H1 (cell line): Measurements from ENCODE around the gene FAM98A. TPM values are rescaled to one million over a fixed set of nuclear protein-coding genes. Genes with fewer than 3 reads are reported as not detected.

Source experiments
- CTCF ChIA-PET: fragments of 300-600 bp; sonication (Branson Sonifier 250); formaldehyde crosslinking; loops from one replicate; lab custom pipeline; 2021; ENCODE audit not compliant: partially characterized antibody; lab: Charles Lee
- POLR2A ChIA-PET: fragments of 300-600 bp; sonication (Branson Sonifier 250); formaldehyde crosslinking; loops from one replicate; lab custom pipeline; 2021; ENCODE audit warnings: inconsistent platforms; ENCODE audit not compliant: partially characterized antibody; lab: Charles Lee
- DNase-seq, 2 experiments: peaks; one replicate each; pipeline versions ENCODE4 v3.0.0 to v3.0.0-alpha.2; 2010 to 2022; ENCODE audit warnings: low spot score in 2 of 2, low read depth in 1 of 2, mixed read lengths in 1 of 2
- FAIRE-seq: peaks from 2 replicates; lab custom pipeline; 2011; peaks lifted over from hg19 to GRCh38; lab: Jason Lieb, UNC
- H2AFZ ChIP-seq: 2 replicates; pipeline ENCODE4 v1.8.1; 2012; ENCODE audit warnings: low read length, inconsistent platforms
- H2AK5ac ChIP-seq: 2 replicates; pipeline ENCODE4 v1.6.1; 2013; ENCODE audit warnings: low read depth, low read length
- H2BK120ac ChIP-seq: replicated peaks from 2 replicates; pipeline ENCODE3; 2013; ENCODE audit warnings: low read depth, low read length, inconsistent platforms
- H2BK12ac ChIP-seq: 2 replicates; pipeline ENCODE4 v1.6.1; 2013; ENCODE audit warnings: low read depth, low read length
- H2BK15ac ChIP-seq: 2 replicates; pipeline ENCODE4 v1.6.1; 2013; ENCODE audit warnings: low read length
- H2BK20ac ChIP-seq: 2 replicates; pipeline ENCODE4 v1.6.1; 2013; ENCODE audit warnings: low read length
- H2BK5ac ChIP-seq: 2 replicates; pipeline ENCODE4 v1.6.1; 2013; ENCODE audit warnings: low read depth, low read length
- H3K14ac ChIP-seq: 2 replicates; pipeline ENCODE4 v1.6.1; 2013; ENCODE audit warnings: inconsistent platforms; ENCODE audit not compliant: insufficient read length
- H3K18ac ChIP-seq: 2 replicates; pipeline ENCODE4 v1.6.1; 2013; ENCODE audit warnings: low read length; ENCODE audit errors: extremely low read depth
- H3K23ac ChIP-seq: 2 replicates; pipeline ENCODE4 v1.6.1; 2013; ENCODE audit warnings: inconsistent platforms; ENCODE audit not compliant: insufficient read length
- H3K23me2 ChIP-seq: 2 replicates; pipeline ENCODE4 v1.6.1; 2013; ENCODE audit warnings: low read depth, low read length
- H3K27ac ChIP-seq: 2 replicates; pipeline ENCODE4 v1.6.1; 2011; ENCODE audit warnings: low read depth, low read length, inconsistent platforms
- H3K27me3 ChIP-seq, 4 experiments: replicated peaks in 1 of 4; 1 replicate in 1 of 4; 2 replicates in 3 of 4; pipeline versions ENCODE4 v1.6.1 to v1.8.1; 2011 to 2013; ENCODE audit warnings: low read length in 3 of 4, mild to moderate bottlenecking in 3 of 4, inconsistent platforms in 2 of 4, mixed read lengths in 2 of 4, moderate library complexity in 1 of 4; ENCODE audit not compliant: control insufficient read depth in 3 of 4, insufficient read depth in 3 of 4; ENCODE audit errors: extremely low read depth in 1 of 4
- H3K36me3 ChIP-seq, 4 experiments: 2 replicates each; pipeline versions ENCODE4 v1.6.1 to v1.8.1; 2011 to 2013; ENCODE audit warnings: mild to moderate bottlenecking in 4 of 4, low read length in 3 of 4, moderate library complexity in 2 of 4, control low read depth in 1 of 4, inconsistent platforms in 1 of 4; ENCODE audit not compliant: insufficient read depth in 4 of 4, control insufficient read depth in 2 of 4
- H3K4ac ChIP-seq: replicated peaks from 2 replicates; pipeline ENCODE3; 2013; ENCODE audit warnings: low read length, low read depth, mixed read lengths, inconsistent platforms; ENCODE audit not compliant: insufficient read length
- H3K4me1 ChIP-seq, 4 experiments: replicated peaks in 1 of 4; 1 replicate in 1 of 4; 2 replicates in 3 of 4; pipeline versions ENCODE4 v1.6.1 to v1.8.1; 2011 to 2013; ENCODE audit warnings: low read length in 3 of 4, inconsistent platforms in 2 of 4, mixed read lengths in 1 of 4; ENCODE audit not compliant: insufficient read depth in 4 of 4, control insufficient read depth in 3 of 4
- H3K4me2 ChIP-seq, 2 experiments: 2 replicates each; pipeline versions ENCODE4 v1.6.1 to v1.8.1; 2011 to 2013; ENCODE audit warnings: low read depth in 2 of 2, low read length in 2 of 2, control low read depth in 1 of 2, inconsistent platforms in 1 of 2, mild to moderate bottlenecking in 1 of 2; ENCODE audit not compliant: insufficient read depth in 1 of 2
- H3K4me3 ChIP-seq, 4 experiments: fragments of 200-600, 300-600 bp in 1 of 4; sonication (generic), shearing (Covaris generic), sonication (Bioruptor Twin) in 1 of 4; 2 replicates each; pipeline versions ENCODE4 v1.5.1 to v1.8.1; 2011 to 2016; ENCODE audit warnings: low read length in 4 of 4, low read depth in 3 of 4, control low read depth in 2 of 4, inconsistent platforms in 2 of 4, mild to moderate bottlenecking in 2 of 4, mixed read lengths in 1 of 4, moderate library complexity in 1 of 4; ENCODE audit not compliant: insufficient read depth in 2 of 4; ENCODE audit errors: extremely low read depth in 1 of 4
- H3K56ac ChIP-seq: replicated peaks from 2 replicates; pipeline ENCODE3; 2013; ENCODE audit warnings: low read depth, mild to moderate bottlenecking, mixed read lengths, low read length, inconsistent platforms; ENCODE audit not compliant: insufficient read length
- H3K79me1 ChIP-seq: 2 replicates; pipeline ENCODE4 v1.6.1; 2013; ENCODE audit warnings: low read depth, low read length, control low read depth
- H3K79me2 ChIP-seq, 2 experiments: 2 replicates each; pipeline versions ENCODE4 v1.6.1 to v1.8.1; 2012 to 2013; ENCODE audit warnings: low read length in 2 of 2, mild to moderate bottlenecking in 2 of 2, inconsistent platforms in 1 of 2; ENCODE audit not compliant: insufficient read depth in 2 of 2, control insufficient read depth in 1 of 2
- H3K9ac ChIP-seq, 4 experiments: replicated peaks in 1 of 4; 1 replicate in 1 of 4; 2 replicates in 3 of 4; pipeline versions ENCODE4 v1.6.1 to v1.8.1; 2011 to 2013; ENCODE audit warnings: low read depth in 3 of 4, low read length in 3 of 4, control low read depth in 2 of 4, mild to moderate bottlenecking in 2 of 4, moderate library complexity in 2 of 4, inconsistent platforms in 1 of 4; ENCODE audit errors: extremely low read depth in 1 of 4
- H3K9me3 ChIP-seq, 2 experiments: 2 replicates each; pipeline versions ENCODE4 v1.6.1 to v1.8.1; 2012 to 2013; ENCODE audit warnings: mild to moderate bottlenecking in 2 of 2, moderate library complexity in 2 of 2, control low read depth in 1 of 2, inconsistent platforms in 1 of 2, low read depth in 1 of 2, low read length in 1 of 2, mixed read lengths in 1 of 2; ENCODE audit not compliant: insufficient read depth in 2 of 2
- H4K20me1 ChIP-seq, 2 experiments: replicated peaks in 1 of 2; 2 replicates each; pipeline versions ENCODE3 to v1.8.1; 2011 to 2013; ENCODE audit warnings: inconsistent platforms in 2 of 2, low read length in 2 of 2, mild to moderate bottlenecking in 1 of 2; ENCODE audit not compliant: insufficient read depth in 2 of 2, control insufficient read depth in 1 of 2
- H4K5ac ChIP-seq: 2 replicates; pipeline ENCODE4 v1.6.1; 2013; ENCODE audit warnings: low read length, low read depth, mixed read lengths, inconsistent platforms; ENCODE audit not compliant: insufficient read length
- H4K8ac ChIP-seq: 2 replicates; pipeline ENCODE4 v1.8.0; 2013; ENCODE audit warnings: mild to moderate bottlenecking, moderate library complexity, low read length, inconsistent platforms; ENCODE audit not compliant: insufficient read depth; ENCODE audit errors: extremely low read depth
- H4K91ac ChIP-seq: replicated peaks from 2 replicates; pipeline ENCODE3; 2013; ENCODE audit warnings: low read length, mixed read lengths, inconsistent platforms; ENCODE audit not compliant: insufficient read length
- ASH2L ChIP-seq: fragments of 200-600, 300-600 bp; sonication (generic); IDR thresholded peaks from one replicate; pipeline ENCODE4 v1.7.1; 2017; ENCODE audit warnings: low read length
- BACH1 ChIP-seq: IDR thresholded peaks from 2 replicates; pipeline ENCODE4 v1.6.1; 2012; ENCODE audit warnings: low read length, improper control_type of control experiment
- EZH2 ChIP-seq: fragments of 200-600 bp; sonication (generic); IDR thresholded peaks from 2 replicates; pipeline ENCODE4 v1.7.1; 2012; ENCODE audit warnings: low read depth, mild to moderate bottlenecking, moderate library complexity, low read length, inconsistent platforms; ENCODE audit not compliant: severe bottlenecking
- TAF1 ChIP-seq: IDR thresholded peaks from 2 replicates; pipeline ENCODE4 v1.6.1; 2011; ENCODE audit warnings: mild to moderate bottlenecking, low read depth, low read length
- WGBS, 2 experiments: shearing (Covaris generic) in 1 of 2; methylation state at CpG; one replicate each; pipeline versions ENCODE4 v1.1.6 to v1.1.7; 2013 to 2015; ENCODE audit warnings: low lambda C conversion rate in 2 of 2, mixed read lengths in 2 of 2, inconsistent platforms in 1 of 2, low coverage in 1 of 2, missing lambda C conversion rate in 1 of 2; ENCODE audit not compliant: insufficient replicate concordance in 2 of 2, insufficient coverage in 1 of 2, insufficient read length in 1 of 2; ENCODE audit errors: extremely low coverage in 1 of 2, missing lambda C conversion rate in 1 of 2; 5-methylcytosine and 5-hydroxymethylcytosine counted together
- polyA plus RNA-seq, 7 experiments: library from polyadenylated mRNA; depleted of rRNA in 3 of 7; stranded (reverse) in 5 of 7; unstranded in 2 of 7; fragments of >200 nt in 5 of 7; fragments of 200-250 nt in 2 of 7; gene quantifications; 1 replicate in 5 of 7; 2 replicates in 1 of 7; 4 replicates in 1 of 7; pipeline versions ENCODE4 v1.2.1 to v1.2.3, GENCODE V29; 2011 to 2013; ENCODE audit warnings: missing spikeins in 2 of 7, mixed read lengths in 2 of 7
- total RNA-seq: library from RNA; stranded (reverse); fragmentation: NEBNext Ultra II Directional; extraction: Animal tissue kit (Norgen Biotek cat#: 25700); gene quantifications from 2 replicates; pipeline ENCODE4 v1.2.1, GENCODE V29; 2021

The FAM98A gene
- total and polyA plus RNA-seq, 2 of the 8 experiments (the other 6 are each of a cell fraction or from before 2014, with no cell fraction given): 53.2 to 103 TPM

- Histone ChIP-seq H3K36me3 (peaks cover 0 to 3% (median 0%) of the 10 kb centered on the region in 4 experiments; a peak in 1 of 8 replicates), H3K27ac (no peak overlapping the region), H3K79me2 (no peaks in the 10 kb centered on the region), H3K4ac (no peak overlapping the region), H2AFZ (no peak overlapping the region), H3K4me1 (peaks cover 0 to 3% (median 1%) of the 10 kb centered on the region in 4 experiments; a peak in 1 of 7 replicates), H3K23ac (no peak overlapping the region), H3K56ac (no peak overlapping the region), H3K9ac (no peak overlapping the region), H2AK5ac (no peak overlapping the region), H3K4me3 (no peak overlapping the region), H4K8ac (no peak overlapping the region), H2BK120ac (no peak overlapping the region), H2BK5ac (no peak overlapping the region), H3K23me2 (no peaks in the 10 kb centered on the region), H3K27me3 (no peaks in the 10 kb centered on the region), H4K91ac (no peak overlapping the region), H3K9me3 (no peaks in the 10 kb centered on the region), H4K20me1 (no peaks in the 10 kb centered on the region), H3K18ac (no peak overlapping the region), H4K5ac (no peak overlapping the region), H3K79me1 (no peaks in the 10 kb centered on the region), H2BK20ac (no peak overlapping the region), H2BK12ac (no peak overlapping the region), H3K4me2 (no peak overlapping the region), H2BK15ac (no peak overlapping the region), H3K14ac (no peak overlapping the region)
- ChIA-PET CTCF (interaction anchor here (1.4 kb wide), 1 partner anchor 27 kb away, joined by 3 read pairs; no protein-coding TSS in a partner anchor), POLR2A (no interaction called here)
- FAIRE-seq (no peak), DNase-seq (no peak)
- 97% methylated on average over 4 of the region's 4 CpGs; no CpG with 5 or more reads in 1 of the 2 experiments for WGBS, 2 experiments
- no peak for TF ChIP-seq ASH2L
- no peak for TF ChIP-seq BACH1
- no peak for TF ChIP-seq EZH2
- no peak for TF ChIP-seq TAF1
These were observed 35.3 kb upstream of the FAM98A start for GRCh38 chr2:33634261-33634910.
